SK-N-MC (cell line): ENCODE data around the gene NRGN.

ENCODE experiments used
- EZH2 ChIP-seq: fragments of 200-600 bp; sonication (generic); IDR thresholded peaks from one replicate; pipeline ENCODE4 v1.6.1; 2017; ENCODE audit warnings: antibody characterized with exemption
- FOXP2 ChIP-seq: optimal IDR thresholded peaks from 2 replicates; pipeline ENCODE3; 2011; ENCODE audit warnings: mild to moderate bottlenecking, moderate library complexity; ENCODE audit not compliant: insufficient read depth; ENCODE audit errors: extremely low read length, control extremely low read depth
- POLR2AphosphoS5 ChIP-seq: IDR thresholded peaks from 2 replicates; pipeline ENCODE4 v1.6.1; 2012; ENCODE audit warnings: mild to moderate bottlenecking, low read depth, low read length, borderline replicate concordance

DNA sequence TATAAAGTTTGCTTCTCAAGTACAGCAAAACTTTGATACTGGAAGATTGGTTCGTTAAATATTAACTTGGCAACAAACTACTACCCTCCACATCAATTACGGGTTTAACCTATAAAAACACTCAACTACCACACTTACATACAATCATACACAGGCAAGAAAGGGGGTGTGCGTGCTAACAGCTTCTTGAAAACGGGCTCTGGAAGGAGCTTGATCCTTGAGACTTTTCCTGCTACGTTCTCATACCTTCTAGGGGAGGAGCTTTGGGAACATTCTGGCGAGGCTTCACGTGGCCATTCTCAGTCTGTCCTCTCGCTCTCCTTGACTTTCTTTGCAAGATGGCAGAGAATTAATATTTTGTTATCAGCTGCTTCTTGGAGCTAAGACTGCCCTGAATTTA, 29.2 kb downstream of the NRGN start:
- TF ChIP-seq POLR2AphosphoS5 (no peak), FOXP2 (no peak), EZH2 (no peak)
